Fibroblast of mammary gland (primary cell): Measurements from ENCODE around the gene LGALS4.
A peak's percentile ranks its signal among the peaks of the same experiment; 100 is the strongest.
"Not testable (repeated sequence)": the region's sequence is repeated elsewhere in the genome, so short reads cannot be mapped to it uniquely, and the experiment has no call there.

Experiments
- DNase-seq: peaks from one replicate; pipeline ENCODE4 v3.0.0-alpha.2; 2010; ENCODE audit warnings: low read depth
- H3K4me3 ChIP-seq: 2 replicates; pipeline ENCODE4 v1.5.1; 2011; ENCODE audit warnings: low read depth, mild to moderate bottlenecking, low read length, moderate library complexity; ENCODE audit not compliant: control insufficient read depth
- CTCF ChIP-seq: conservative IDR thresholded peaks from 2 replicates; pipeline ENCODE4 v1.5.1; 2011; ENCODE audit warnings: low read depth, low read length, inconsistent platforms; ENCODE audit not compliant: control insufficient read depth, insufficient read depth

Gene LGALS4

GRCh38 chr19:38808741-38809140 lies 4.0 kb downstream of the LGALS4 start:
- no peak for TF ChIP-seq CTCF
- H3K4me3 ChIP-seq: no peak overlapping the region
- no peak for DNase-seq

- not testable (repeated sequence) for H3K4me3 ChIP-seq, DNase-seq
These were observed 5.2 kb downstream of the LGALS4 start for GRCh38 chr19:38807374-38808098.

- TF ChIP-seq CTCF: no peak
- DNase-seq: no peak
- H3K4me3 ChIP-seq: no peak overlapping the region
These were observed 6.4 kb downstream of the LGALS4 start for GRCh38 chr19:38806371-38806770.

- H3K4me3 ChIP-seq: no peak overlapping the region
- DNase-seq: peak; percentile 14
- TF ChIP-seq CTCF: no peak
These were observed 7.6 kb downstream of the LGALS4 start for GRCh38 chr19:38805180-38805579.

GRCh38 chr19:38803543-38803942 lies 9.2 kb downstream of the LGALS4 start:
- no peak for DNase-seq
- no peak overlapping the region for H3K4me3 ChIP-seq
- TF ChIP-seq CTCF: no peak

GRCh38 chr19:38801359-38802095 lies 11.2 kb downstream of the LGALS4 start:
- DNase-seq: no peak
- no peak overlapping the region for H3K4me3 ChIP-seq
- no peak for TF ChIP-seq CTCF

GRCh38 chr19:38800577-38801347 lies 12.0 kb downstream of the LGALS4 start:
- no peak for DNase-seq
- no peak overlapping the region for H3K4me3 ChIP-seq
- no peak for TF ChIP-seq CTCF
